HG03097 (cell line): ENCODE results near the gene GMDS.

Source experiments
- ATAC-seq: cut with Tn5 transposase; IDR thresholded peaks from one replicate; pipeline ENCODE4 v1.9.1; 2021; ENCODE audit not compliant: unreplicated experiment, low FRiP score

The GMDS gene

GRCh38 chr6:1605004-1605892, 640.2 kb downstream of the GMDS start:
- ATAC-seq = no peak

DNA sequence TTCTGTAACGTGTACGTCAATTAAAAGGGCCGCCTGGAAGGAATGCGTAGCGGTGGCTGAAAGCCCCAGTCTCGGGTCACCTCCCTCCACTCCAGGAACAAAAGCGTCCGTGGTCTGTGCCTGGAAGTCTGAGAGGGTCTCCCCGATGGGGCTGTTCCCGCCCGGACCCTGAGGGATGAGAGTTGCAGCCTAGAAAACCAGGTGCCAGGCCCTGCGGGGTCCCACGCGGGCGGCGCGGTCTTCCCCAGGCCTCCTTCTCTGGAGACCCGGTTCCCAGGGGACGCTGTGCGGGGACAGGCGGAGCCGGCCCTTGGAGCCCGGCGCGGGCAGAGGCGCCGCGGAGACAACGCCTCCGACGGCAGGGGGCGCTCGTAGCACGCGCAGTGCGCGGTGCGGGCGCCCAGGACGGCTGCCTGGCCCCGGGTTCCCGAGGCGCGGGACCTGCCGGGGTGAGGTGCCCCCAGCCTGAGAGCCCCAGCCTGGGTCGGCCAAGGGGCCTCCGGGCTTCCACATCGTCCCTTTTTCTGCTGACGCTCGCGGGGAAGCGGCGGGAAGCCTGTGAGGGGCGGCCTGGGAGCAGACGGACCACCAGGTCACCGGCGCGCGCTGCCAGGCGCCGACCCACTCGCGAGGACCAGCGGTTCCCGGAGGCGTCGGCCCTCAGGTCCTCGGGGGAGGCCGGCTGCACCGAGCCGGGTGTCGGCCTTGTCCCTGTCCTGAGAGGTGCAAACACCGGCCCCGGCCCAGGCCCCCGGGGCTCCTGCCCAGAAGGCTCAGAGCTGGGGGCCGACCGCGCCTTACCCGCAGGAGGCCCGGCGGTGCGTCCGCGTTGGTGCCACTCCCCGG, 641.0 kb downstream of the GMDS start:
- ATAC-seq = no peak

GRCh38 chr6:1603708-1604107, 641.7 kb downstream of the GMDS start:
- ATAC-seq = no peak

- no peak for ATAC-seq
These were observed 643.2 kb downstream of the GMDS start for GRCh38 chr6:1602049-1602713.

DNA sequence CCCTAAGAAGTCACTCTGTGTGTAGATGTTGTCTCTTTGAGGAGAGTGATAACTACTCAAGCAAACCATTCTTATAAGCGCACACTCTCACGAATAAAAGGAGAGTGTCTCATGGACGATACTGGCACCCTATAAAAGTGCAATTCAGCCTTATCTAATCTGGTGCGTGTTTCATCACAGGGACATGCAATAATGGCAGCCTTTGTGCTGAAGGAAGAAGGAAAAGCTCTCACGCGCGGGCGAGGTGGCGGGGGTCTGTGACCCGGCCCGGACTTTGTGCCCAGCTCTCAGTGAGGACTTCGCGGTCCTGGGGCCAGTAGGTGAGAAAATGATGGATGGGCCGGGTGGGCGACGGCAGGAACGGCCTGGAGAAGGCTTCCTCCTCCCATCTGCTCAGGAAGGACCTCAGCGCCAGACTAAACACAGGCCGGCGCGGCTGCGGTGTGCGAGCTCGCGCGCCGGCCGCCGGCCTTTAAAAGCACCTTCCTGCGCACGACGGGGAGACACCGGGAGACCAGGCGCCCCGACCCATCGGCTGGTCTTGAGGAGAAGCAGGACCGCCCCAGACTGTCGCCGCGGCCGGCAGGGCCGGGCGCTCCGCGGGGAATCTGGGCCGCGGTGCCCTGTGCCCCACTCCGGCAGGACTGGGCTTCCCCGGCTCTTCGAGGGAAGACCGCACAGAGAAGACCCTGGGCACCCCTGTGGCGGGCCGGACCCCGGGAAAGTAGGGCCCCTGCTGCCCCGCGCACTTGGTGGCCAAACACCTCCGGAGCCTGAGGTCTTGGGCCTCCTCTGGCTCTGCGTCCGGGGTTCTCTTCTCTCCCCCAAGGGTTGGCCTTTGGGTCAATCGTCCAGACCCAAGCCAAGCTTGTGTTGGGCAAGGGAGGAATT, 644.0 kb downstream of the GMDS start:
- ATAC-seq = no peak

DNA sequence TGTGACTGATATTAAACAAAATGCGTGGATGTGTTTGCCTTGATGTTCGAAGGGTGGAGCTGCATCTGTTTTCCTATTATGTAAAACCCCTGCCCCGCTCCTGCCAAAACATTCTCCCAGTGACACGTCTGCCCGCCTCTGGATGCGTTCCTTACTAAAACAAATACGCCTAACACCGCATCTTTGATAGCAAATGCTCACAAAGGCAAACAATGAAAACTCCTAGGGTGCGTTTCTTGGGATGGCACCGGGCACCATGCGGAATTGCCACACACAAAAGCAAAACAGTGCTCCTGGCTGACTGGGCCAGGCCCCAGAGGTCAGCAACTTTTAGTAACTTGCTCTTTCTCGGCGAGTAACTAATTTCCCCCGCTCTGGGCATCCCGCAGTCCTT, 644.6 kb downstream of the GMDS start:
- no peak for ATAC-seq

- ATAC-seq = no peak
These were observed 645.2 kb downstream of the GMDS start for GRCh38 chr6:1600063-1600763.

- ATAC-seq = no peak
These were observed 645.9 kb downstream of the GMDS start for GRCh38 chr6:1599469-1599868.

DNA sequence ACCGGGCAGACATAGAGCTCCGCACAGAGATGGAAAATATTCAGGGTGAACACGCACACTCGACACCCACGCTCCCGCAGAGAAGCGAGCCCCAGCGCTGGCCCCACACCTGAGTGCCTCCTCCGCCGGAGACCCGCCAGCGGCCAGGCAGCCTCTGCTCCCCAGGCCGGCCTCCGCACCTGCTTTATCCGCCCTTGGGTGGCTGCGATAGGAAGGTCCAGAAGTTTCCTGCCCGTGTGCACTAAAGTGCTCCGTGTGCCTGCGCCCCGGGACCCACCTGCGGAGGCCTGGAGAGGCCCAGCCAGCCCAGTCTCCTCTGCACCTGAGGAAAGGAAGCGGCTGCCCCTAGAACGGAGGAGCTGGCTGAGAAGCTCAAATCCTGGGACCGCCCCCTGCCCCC, 646.5 kb downstream of the GMDS start:
- no peak for ATAC-seq

- ATAC-seq = no peak
These were observed 647.0 kb downstream of the GMDS start for GRCh38 chr6:1598433-1598832.

DNA sequence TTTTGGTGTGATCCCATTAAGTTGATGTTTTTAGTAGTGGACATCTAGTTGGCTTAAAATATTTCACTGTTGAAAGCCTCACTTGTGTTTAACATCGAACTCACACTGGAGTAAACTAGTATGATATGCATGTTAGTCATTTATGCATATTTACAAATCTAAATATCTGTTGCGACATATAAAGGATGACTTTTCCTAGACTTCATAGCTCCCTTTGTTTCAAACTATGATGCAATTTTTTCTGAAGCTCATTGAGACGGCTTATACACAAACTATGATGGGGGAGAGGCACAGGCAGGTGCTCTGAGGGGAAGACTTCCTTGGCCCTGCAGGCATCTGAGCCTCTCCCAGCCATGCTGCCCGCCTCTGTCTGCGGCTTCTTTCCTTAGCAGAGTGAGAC, 647.5 kb downstream of the GMDS start:
- ATAC-seq = no peak

- ATAC-seq = no peak
These were observed 648.2 kb downstream of the GMDS start for GRCh38 chr6:1597121-1597744.

GRCh38 chr6:1596088-1596852, 649.1 kb downstream of the GMDS start:
- no peak for ATAC-seq

DNA sequence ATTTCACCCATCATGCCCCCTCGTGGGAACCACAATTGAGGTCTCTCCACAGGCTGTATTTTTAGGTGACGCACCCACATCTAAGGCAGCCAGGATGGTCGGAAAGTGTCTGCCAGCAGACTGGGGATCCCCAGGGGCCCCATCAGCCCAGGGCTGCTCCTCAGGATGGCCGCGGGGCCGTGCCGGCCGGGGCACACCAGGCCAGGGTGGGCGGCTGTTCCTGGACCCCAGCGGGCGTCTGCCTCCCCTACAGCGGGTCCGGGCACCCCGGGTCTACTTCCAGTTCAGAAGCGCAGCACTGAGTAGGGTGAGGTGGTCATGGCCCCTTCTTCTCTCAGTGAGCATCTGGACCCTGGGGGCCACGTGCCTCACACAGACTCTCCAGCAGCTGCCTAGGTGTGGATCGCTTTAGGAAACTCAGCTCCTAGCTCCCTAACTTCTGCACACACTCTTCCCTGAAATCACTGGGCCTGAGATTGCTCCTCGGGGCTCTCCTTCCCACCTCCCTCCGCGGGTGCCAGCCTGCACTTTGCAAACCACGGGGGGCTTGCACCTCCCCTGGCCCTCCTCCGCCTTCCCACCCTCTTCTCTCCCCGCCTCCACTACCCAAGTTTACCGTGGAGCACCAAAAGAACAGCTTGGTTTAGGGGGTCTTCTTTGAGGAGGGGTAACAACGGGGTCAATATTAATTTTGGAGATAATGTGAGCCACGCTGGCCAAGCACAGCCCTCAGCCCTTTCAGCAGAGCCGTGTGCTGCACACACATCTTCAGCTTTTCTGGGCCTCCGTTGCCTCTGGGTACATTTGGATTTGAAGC, 649.9 kb downstream of the GMDS start:
- ATAC-seq = no peak

DNA sequence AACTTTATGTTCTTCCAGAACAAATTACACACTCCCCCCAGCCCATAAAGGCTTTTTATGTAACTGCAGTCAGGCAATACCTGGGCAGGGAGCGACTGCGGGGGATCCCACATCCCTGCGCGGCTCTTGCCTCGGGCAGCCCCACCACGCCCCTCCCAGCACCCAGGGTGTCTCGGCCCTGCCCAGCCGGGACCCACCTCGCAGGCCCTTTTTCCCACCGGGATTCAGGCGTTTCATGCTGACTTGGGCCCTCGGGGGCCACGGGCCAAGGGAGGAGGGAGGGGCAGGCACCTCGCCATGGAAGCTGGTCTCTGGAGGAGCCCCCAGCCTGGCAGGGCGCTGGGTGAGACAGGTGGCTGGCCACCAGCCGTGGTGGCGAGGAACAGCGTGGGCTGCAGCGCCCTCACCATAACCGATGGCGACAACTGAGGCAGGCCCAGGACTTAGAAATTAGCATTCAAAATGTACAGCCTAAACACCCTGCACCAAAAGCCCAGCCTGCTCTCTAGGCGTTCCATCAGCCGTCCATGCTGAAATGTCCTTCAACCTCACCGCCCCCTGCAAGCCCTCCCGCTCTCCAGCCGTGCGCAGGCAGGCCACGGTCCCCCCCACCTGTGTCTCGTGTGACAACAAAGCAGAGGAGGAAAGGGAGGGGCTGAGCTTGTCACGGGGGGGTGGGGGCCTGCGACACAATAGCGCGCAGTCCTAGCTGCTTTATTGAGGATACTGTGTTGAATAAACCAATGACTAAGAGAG, 650.8 kb downstream of the GMDS start:
- ATAC-seq = no peak

DNA sequence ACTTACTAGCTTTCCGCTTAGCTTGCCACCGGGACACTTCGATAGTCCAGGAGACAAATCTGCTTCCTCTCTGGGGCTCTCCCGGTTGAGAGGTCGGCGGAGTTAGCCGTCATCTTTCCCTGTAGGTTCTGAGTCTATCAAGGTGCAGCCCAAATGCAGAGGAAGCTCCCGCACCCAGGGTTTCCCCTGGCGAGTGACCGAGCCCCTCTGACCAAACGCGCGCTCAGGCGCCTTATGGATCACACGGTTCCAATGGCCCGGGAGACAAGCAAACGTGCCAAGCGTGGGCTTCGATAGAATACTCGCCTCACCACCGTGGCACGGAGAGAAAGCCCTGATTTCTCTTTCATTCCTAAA, 651.5 kb downstream of the GMDS start:
- ATAC-seq = no peak
